OCI-LY3 (cell line): ENCODE data around the gene PTPRR.

ENCODE experiments used
- H2AFZ ChIP-seq: fragments of 200-600, 300-600 bp; shearing (Covaris generic); 2 replicates; pipeline ENCODE4 v1.6.0; 2014; ENCODE audit warnings: antibody characterized with exemption, low read depth, low read length
- H3K27ac ChIP-seq: fragments of 200-600, 300-600 bp; sonication (generic); 2 replicates; pipeline ENCODE4 v1.5.1; 2014; ENCODE audit warnings: mild to moderate bottlenecking, low read length, moderate library complexity, mixed read lengths
- H3K27me3 ChIP-seq: fragments of 200-600, 300-600 bp; sonication (generic); 2 replicates; pipeline ENCODE4 v1.6.1; 2014; ENCODE audit warnings: low read depth, low read length, mixed read lengths
- H3K36me3 ChIP-seq: fragments of 200-600, 300-600 bp; sonication (generic); replicated peaks from 2 replicates; pipeline ENCODE3; 2014; ENCODE audit warnings: low read depth, low read length, mixed read lengths
- H3K4me1 ChIP-seq: fragments of 300-600, 200-600 bp; sonication (generic); 2 replicates; pipeline ENCODE4 v1.6.1; 2014; ENCODE audit warnings: low read length, mixed read lengths
- H3K4me2 ChIP-seq: fragments of 200-600, 300-600 bp; sonication (generic); 2 replicates; pipeline ENCODE4 v1.6.1; 2014; ENCODE audit warnings: low read length, mixed read lengths
- H3K4me3 ChIP-seq: fragments of 300-600, 200-600 bp; sonication (generic); 2 replicates; pipeline ENCODE4 v1.5.1; 2014; ENCODE audit warnings: antibody characterized with exemption, mild to moderate bottlenecking, low read length, moderate library complexity
- H3K79me2 ChIP-seq: fragments of 300-600, 200-600 bp; shearing (Covaris generic); 2 replicates; pipeline ENCODE4 v1.6.1; 2014; ENCODE audit warnings: mild to moderate bottlenecking, low read length, mixed read lengths
- H3K9ac ChIP-seq: fragments of 300-600, 200-600 bp; shearing (Covaris generic); 2 replicates; pipeline ENCODE4 v1.6.0; 2014; ENCODE audit warnings: mild to moderate bottlenecking, low read length, moderate library complexity
- H3K9me3 ChIP-seq: fragments of 200-600, 300-600 bp; shearing (Covaris generic); 2 replicates; pipeline ENCODE4 v1.6.1; 2014; ENCODE audit warnings: low read length, mixed read lengths; ENCODE audit not compliant: insufficient read depth
- H4K20me1 ChIP-seq: fragments of 200-600, 300-600 bp; sonication (generic); 2 replicates; pipeline ENCODE4 v1.6.1; 2016; ENCODE audit warnings: low read length, mixed read lengths; ENCODE audit not compliant: insufficient read depth
- EZH2phosphoT487 ChIP-seq: fragments of 200-600 bp; shearing (Covaris generic); IDR thresholded peaks from 2 replicates; pipeline ENCODE4 v1.6.1; 2018; ENCODE audit warnings: antibody characterized with exemption, mixed run types, low read depth
- TF ChIP-seq, protein P1 (sequence below): fragments of 200-600, 300-600 bp; sonication (generic); IDR thresholded peaks from 2 replicates; pipeline ENCODE4 v1.5.1; 2014; ENCODE audit warnings: antibody characterized with exemption, low read length, low read depth

The PTPRR gene

DNA sequence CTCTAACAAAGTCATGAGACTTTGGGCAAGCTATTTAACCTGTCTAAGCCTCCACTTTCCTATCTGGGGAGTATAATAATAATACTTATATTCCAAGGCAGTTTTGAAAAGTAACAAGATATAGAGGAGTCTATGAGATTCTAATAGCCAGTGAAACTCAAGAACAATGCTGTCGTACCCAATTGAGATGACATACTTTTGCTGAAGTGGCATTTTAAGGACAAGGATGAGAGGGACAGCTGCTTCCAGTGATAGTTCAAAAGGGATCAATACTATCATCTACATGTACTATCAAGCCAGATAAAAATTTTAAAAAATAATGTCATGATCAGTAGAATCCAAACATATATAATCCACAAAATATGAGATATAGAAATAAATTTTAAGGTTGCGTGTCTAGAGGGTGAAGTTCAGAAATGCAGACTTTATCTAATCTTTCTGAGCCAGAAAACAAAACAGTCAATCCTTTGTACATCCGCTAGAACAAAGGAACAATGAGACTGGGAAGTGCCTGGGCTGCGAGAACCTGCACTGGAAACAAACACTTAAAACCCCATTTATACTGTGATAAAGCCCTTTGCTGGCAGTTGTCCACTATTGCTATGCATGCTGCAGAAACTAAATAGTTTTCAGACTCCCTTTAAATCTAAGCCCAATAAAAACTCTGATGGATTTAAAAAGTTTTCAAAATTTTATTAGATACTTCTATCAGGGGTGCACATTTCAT lies 321.9 kb downstream of the PTPRR start:
- Histone ChIP-seq H3K9ac (no peak overlapping the region), H3K79me2 (no peaks in the 10 kb centered on the region)

DNA sequence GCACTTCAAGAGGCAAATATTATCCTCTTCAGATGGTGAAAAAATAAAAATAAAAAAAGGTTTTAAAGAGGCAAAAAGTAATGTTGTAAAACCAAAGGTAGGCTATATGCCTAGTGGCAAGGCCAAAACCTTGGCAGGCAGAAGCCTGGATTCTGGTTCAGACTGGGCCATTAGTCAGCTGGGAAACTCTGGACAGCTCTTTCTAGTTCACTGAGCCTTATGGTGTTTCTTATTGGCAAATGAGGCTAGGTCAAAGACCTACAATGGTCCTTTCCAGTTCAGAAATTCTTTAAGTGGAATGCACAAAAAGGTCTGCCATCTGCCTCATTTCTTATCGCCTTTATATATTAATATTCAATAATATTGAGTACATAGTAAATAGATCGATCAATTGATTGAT lies 327.9 kb downstream of the PTPRR start:
- H3K9ac ChIP-seq, result no peak overlapping the region
- H3K79me2 ChIP-seq, result no peaks in the 10 kb centered on the region
- no peak overlapping the region for H3K4me2 ChIP-seq
- H3K4me1 ChIP-seq, result peaks cover 6% of the 10 kb centered on the region; the same call in 1 of the 2 replicates
- no peaks in the 10 kb centered on the region for H3K36me3 ChIP-seq
- TF ChIP-seq EZH2phosphoT487, result no peak
- H3K4me3 ChIP-seq, result no peak overlapping the region
- H3K9me3 ChIP-seq, result no peaks in the 10 kb centered on the region
- H3K27ac ChIP-seq, result no peak overlapping the region
- H4K20me1 ChIP-seq, result no peaks in the 10 kb centered on the region
- H2AFZ ChIP-seq, result no peak overlapping the region
- H3K27me3 ChIP-seq, result 0 out of 2 replicates have a peak, but pooled peaks cover 3% of the 10 kb centered on the region

More for the DNA sequence above, 321.9 kb downstream of the PTPRR start:
- Histone ChIP-seq H3K4me1 (0 out of 2 replicates have a peak, but pooled peaks cover 3% of the 10 kb centered on the region), H3K27ac (no peak overlapping the region), H3K9me3 (no peaks in the 10 kb centered on the region), H4K20me1 (no peaks in the 10 kb centered on the region), H3K27me3 (0 out of 2 replicates have a peak, but pooled peaks cover 3% of the 10 kb centered on the region), H3K4me2 (no peak overlapping the region), H2AFZ (no peak overlapping the region), H3K4me3 (no peak overlapping the region), H3K36me3 (no peaks in the 10 kb centered on the region)
- TF ChIP-seq, protein P1, sequence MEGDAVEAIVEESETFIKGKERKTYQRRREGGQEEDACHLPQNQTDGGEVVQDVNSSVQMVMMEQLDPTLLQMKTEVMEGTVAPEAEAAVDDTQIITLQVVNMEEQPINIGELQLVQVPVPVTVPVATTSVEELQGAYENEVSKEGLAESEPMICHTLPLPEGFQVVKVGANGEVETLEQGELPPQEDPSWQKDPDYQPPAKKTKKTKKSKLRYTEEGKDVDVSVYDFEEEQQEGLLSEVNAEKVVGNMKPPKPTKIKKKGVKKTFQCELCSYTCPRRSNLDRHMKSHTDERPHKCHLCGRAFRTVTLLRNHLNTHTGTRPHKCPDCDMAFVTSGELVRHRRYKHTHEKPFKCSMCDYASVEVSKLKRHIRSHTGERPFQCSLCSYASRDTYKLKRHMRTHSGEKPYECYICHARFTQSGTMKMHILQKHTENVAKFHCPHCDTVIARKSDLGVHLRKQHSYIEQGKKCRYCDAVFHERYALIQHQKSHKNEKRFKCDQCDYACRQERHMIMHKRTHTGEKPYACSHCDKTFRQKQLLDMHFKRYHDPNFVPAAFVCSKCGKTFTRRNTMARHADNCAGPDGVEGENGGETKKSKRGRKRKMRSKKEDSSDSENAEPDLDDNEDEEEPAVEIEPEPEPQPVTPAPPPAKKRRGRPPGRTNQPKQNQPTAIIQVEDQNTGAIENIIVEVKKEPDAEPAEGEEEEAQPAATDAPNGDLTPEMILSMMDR, result no peak
- TF ChIP-seq EZH2phosphoT487, result no peak

DNA sequence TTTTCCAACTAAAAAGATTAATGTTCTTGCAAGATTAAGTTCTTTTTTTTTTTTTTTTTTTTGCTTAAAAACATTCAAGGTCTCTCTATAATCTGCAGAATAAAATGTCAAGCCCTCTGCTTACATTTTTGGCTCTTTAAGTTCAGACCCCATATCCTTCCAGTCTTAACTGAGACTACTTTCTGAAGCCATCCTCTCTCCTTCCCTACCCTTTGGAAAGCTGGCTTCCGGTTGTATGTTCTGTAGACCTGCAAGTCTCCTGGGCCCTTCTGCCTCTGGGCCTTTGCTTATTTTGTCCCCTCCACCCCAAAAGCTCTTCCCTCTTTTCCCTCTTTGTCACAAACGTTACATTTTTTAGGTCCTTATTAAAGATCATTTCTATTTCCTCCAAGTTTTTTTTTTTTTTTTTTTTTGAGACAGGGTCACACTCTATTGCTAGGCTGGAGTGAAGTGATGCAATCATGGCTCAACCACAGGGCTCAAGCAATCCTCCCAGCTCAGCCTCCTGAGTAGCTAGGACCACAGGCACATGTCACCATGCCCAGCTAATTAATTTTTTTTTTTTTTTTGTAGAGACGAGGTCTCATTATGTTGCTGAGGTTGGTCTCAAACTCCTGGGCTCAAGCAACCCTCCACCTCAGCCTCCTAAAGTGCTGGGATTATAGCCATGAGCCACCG lies 329.9 kb downstream of the PTPRR start:
- Histone ChIP-seq H3K4me1 (peaks cover 6% of the 10 kb centered on the region; the same call in 1 of the 2 replicates), H3K27me3 (0 out of 2 replicates have a peak, but pooled peaks cover under 1% of the 10 kb centered on the region), H3K9ac (peak overlapping the region; percentile 34; the same call in 1 of the 2 replicates), H3K79me2 (no peaks in the 10 kb centered on the region), H3K4me2 (peak overlapping the region; percentile 83), H3K9me3 (no peaks in the 10 kb centered on the region), H2AFZ (peak overlapping the region; percentile 97), H3K4me3 (peak overlapping the region; percentile 73), H3K27ac (no peak overlapping the region), H4K20me1 (no peaks in the 10 kb centered on the region), H3K36me3 (no peaks in the 10 kb centered on the region)
- no peak for TF ChIP-seq EZH2phosphoT487
- TF ChIP-seq, protein P1, result no peak

DNA sequence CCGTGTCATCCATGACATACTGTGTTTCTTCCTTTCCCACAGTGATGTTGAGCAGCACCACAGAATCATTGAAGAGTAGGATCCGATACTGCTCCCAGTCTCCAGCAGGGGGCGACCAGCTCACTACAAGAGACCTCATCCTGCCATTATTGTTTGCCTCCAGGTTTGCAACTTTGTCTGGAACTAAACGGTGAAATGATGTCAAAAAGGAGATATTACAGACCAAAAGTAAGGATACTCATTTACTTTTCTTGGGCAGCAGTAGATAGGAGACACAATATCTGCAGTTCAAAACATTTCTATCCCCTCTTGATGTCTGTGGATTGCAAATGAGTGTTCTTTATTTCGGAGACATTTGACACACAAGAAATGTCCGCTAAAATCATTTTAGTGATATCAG lies 330.5 kb downstream of the PTPRR start:
- Histone ChIP-seq H3K27me3 (no peaks in the 10 kb centered on the region), H3K36me3 (no peaks in the 10 kb centered on the region), H3K4me2 (peak overlapping the region; percentile 83), H3K4me1 (peaks cover 6% of the 10 kb centered on the region; the same call in 1 of the 2 replicates), H3K79me2 (no peaks in the 10 kb centered on the region), H3K9me3 (no peaks in the 10 kb centered on the region), H4K20me1 (no peaks in the 10 kb centered on the region), H2AFZ (peak overlapping the region; percentile 97), H3K9ac (peak overlapping the region; percentile 34), H3K4me3 (peak overlapping the region; percentile 73), H3K27ac (no peak overlapping the region)
- TF ChIP-seq EZH2phosphoT487, result no peak
- TF ChIP-seq, protein P1, result peak; percentile 95
